Measurements from ENCODE around the gene FRMD4A. TPM values are rescaled to one million over a fixed set of nuclear protein-coding genes. Genes with fewer than 3 reads are reported as not detected.

The FRMD4A gene
- total and polyA plus RNA-seq, 10 of the 15 experiments (the other 5 are each of a cell fraction or from before 2014, with no cell fraction given): 17.8 to 75.2 (median 39.1) TPM

- no TSS peak for BruUV-seq (replicated peaks)
- intact Hi-C loops (cut with micrococcal nuclease; ENCODE audit: unreplicated experiment): loop anchor here (5.0 kb wide), 2 partner anchors 34 to 69 kb away; no protein-coding TSS in a partner anchor
- Histone ChIP-seq H3K27me3 (replicated peaks in 1 of 2; ENCODE audit: control insufficient read depth in 2 of 2, insufficient read depth in 2 of 2, low read length in 1 of 2) (no peaks in the 10 kb centered on the region), H3K27ac (ENCODE audit: control insufficient read depth, insufficient read depth) (peak overlapping the region; percentile 92), H3K4me3 (peak overlapping the region; percentile 86), H3K79me2 (ENCODE audit: control insufficient read depth, insufficient read depth, low read length) (peaks cover 60% of the 10 kb centered on the region), H3K36me3 (ENCODE audit: control insufficient read depth in 2 of 2, insufficient read depth in 2 of 2, low read length in 1 of 2) (peaks cover 0 to 2% of the 10 kb centered on the region in 2 experiments; a peak in 2 of 4 replicates), H4K20me1 (ENCODE audit: control insufficient read depth, insufficient read depth) (no peaks in the 10 kb centered on the region), H2AFZ (ENCODE audit: control insufficient read depth, low read depth, low read length) (no peak overlapping the region), H3K9me3 (replicated peaks; ENCODE audit: control insufficient read depth, insufficient read depth, low read length) (no peaks in the 10 kb centered on the region), H3K4me2 (ENCODE audit: control insufficient read depth, insufficient read depth) (peak overlapping the region; percentile 90), H3K4me1 (ENCODE audit: control insufficient read depth, insufficient read depth, low read length) (peaks cover 35% of the 10 kb centered on the region), H3K9ac (ENCODE audit: control insufficient read depth, insufficient read depth, low read length) (peak overlapping the region; percentile 91)
- no peak for DNase-seq (ENCODE audit: low read depth, low spot score)
- in situ Hi-C loops (cut with MboI): no loop called here
- ChIA-PET POLR2A (interaction anchor here (0.7 to 4.1 kb wide), 7 partner anchors 9 to 58 kb away, joined by 3 to 31 read pairs (median 18); no protein-coding TSS in a partner anchor), RAD21 (ENCODE audit: unreplicated experiment) (interaction anchor here (0.7 to 7.5 kb wide), 9 partner anchors 11 to 300 kb away, joined by 3 to 146 read pairs (median 3); no protein-coding TSS in a partner anchor), CTCF (interaction anchor here (0.7 to 1.1 kb wide), 6 partner anchors 33 to 68 kb away, joined by 3 read pairs; no protein-coding TSS in a partner anchor), SMC1A (ENCODE audit: uncharacterized antibody, unreplicated experiment) (interaction anchor here (0.7 to 6.5 kb wide), 10 partner anchors 11 to 67 kb away, joined by 3 to 81 read pairs (median 11); no protein-coding TSS in a partner anchor)
- ATAC-seq: no peak
- 86% methylated on average over 8 of the region's 8 CpGs for WGBS (ENCODE audit: insufficient coverage, insufficient replicate concordance, low lambda C conversion rate, missing lambda C conversion rate)
- no peak for FAIRE-seq
- TF ChIP-seq ZBTB33 (IDR thresholded peaks at IDR 0.05) (0 out of 2 replicates have a peak, but pooled peaks have one; percentile 10), MAX (IDR thresholded peaks at IDR 0.05; ENCODE audit: low read depth, low read length) (no peak), MLLT1 (IDR thresholded peaks at IDR 0.05) (peak; percentile 70; the same call in 1 of the 2 replicates), NFXL1 (IDR thresholded peaks at IDR 0.05; ENCODE audit: borderline replicate concordance) (no peak), STAT3 (IDR thresholded peaks at IDR 0.05; ENCODE audit: low read depth, low read length) (no peak), RUNX3 (IDR thresholded peaks at IDR 0.05; ENCODE audit: low read length) (peak; percentile 12; the same call in 1 of the 2 replicates), MYC (IDR thresholded peaks at IDR 0.05; ENCODE audit: insufficient read depth, insufficient read length, insufficient replicate concordance, low read length, severe bottlenecking) (no peak), RFX5 (IDR thresholded peaks at IDR 0.05; ENCODE audit: low read depth, low read length) (no peak), POU2F2 (IDR thresholded peaks at IDR 0.05; ENCODE audit: borderline replicate concordance, low read depth, low read length) (no peak), SMARCA5 (IDR thresholded peaks at IDR 0.05) (no peak), ASH2L (IDR thresholded peaks at IDR 0.05; ENCODE audit: borderline replicate concordance, low read depth) (no peak), MYB (IDR thresholded peaks at IDR 0.05; ENCODE audit: borderline replicate concordance, low read depth, low read length) (no peak), TAF1 (IDR thresholded peaks at IDR 0.05; ENCODE audit: borderline replicate concordance, low read depth, low read length) (no peak), SUPT20H (IDR thresholded peaks at IDR 0.05; ENCODE audit: borderline replicate concordance, control insufficient read depth, low read depth, low read length) (no peak), SKIL (IDR thresholded peaks at IDR 0.05; ENCODE audit: low read depth, poor library complexity, severe bottlenecking) (no peak), PAX8 (IDR thresholded peaks at IDR 0.05) (no peak)
Observed at GRCh38 chr10:13708256-13708990, 622.3 kb downstream of the FRMD4A start.

Data from GM12878 (cell line).